Skeletal muscle satellite cell (primary cell): ENCODE measurements around the gene ALKBH3.

Experiments
- H3K27me3 ChIP-seq: 2 replicates; pipeline ENCODE4 v1.7.0; 2013; ENCODE audit warnings: low read length; ENCODE audit not compliant: control insufficient read depth, insufficient read depth
- H3K36me3 ChIP-seq: 2 replicates; pipeline ENCODE4 v1.7.0; 2013; ENCODE audit warnings: mild to moderate bottlenecking, control low read depth, low read length; ENCODE audit not compliant: insufficient read depth
- H3K4me1 ChIP-seq: 2 replicates; pipeline ENCODE4 v1.7.0; 2013; ENCODE audit warnings: low read length; ENCODE audit not compliant: control insufficient read depth, insufficient read depth
- H3K4me2 ChIP-seq: 2 replicates; pipeline ENCODE4 v1.7.0; 2013; ENCODE audit warnings: mild to moderate bottlenecking, low read length
- H3K4me3 ChIP-seq: 2 replicates; pipeline ENCODE4 v1.7.0; 2013; ENCODE audit warnings: low read length
- H3K9ac ChIP-seq: 2 replicates; pipeline ENCODE4 v1.7.0; 2013; ENCODE audit warnings: mild to moderate bottlenecking, low read depth, low read length, moderate library complexity
- H3K9me3 ChIP-seq: replicated peaks from 2 replicates; pipeline ENCODE4 v1.7.0; 2013; ENCODE audit warnings: mild to moderate bottlenecking, control low read depth, low read length

Gene ALKBH3

GRCh38 chr11:43947003-43947500 is 66.4 kb downstream of the ALKBH3 start:
- Histone ChIP-seq H3K27me3 (peaks cover 80% of the 10 kb centered on the region), H3K4me1 (peaks cover 18% of the 10 kb centered on the region)

GRCh38 chr11:43947815-43948214 is 67.2 kb downstream of the ALKBH3 start:
- Histone ChIP-seq H3K4me1 (peaks cover 16% of the 10 kb centered on the region), H3K27me3 (peaks cover 78% of the 10 kb centered on the region)

More at GRCh38 chr11:43947003-43947500, 66.4 kb downstream of the ALKBH3 start:
- Histone ChIP-seq H3K4me2 (no peak overlapping the region), H3K9me3 (no peaks in the 10 kb centered on the region), H3K36me3 (no peaks in the 10 kb centered on the region), H3K9ac (no peak overlapping the region), H3K4me3 (no peak overlapping the region)

GRCh38 chr11:43948341-43949225 is 68.0 kb downstream of the ALKBH3 start:
- peaks cover 72% of the 10 kb centered on the region for H3K27me3 ChIP-seq
- no peak overlapping the region for H3K9ac ChIP-seq
- H3K4me1 ChIP-seq = peaks cover 9% of the 10 kb centered on the region
- H3K4me3 ChIP-seq = no peak overlapping the region
- H3K4me2 ChIP-seq = no peak overlapping the region
- H3K36me3 ChIP-seq = no peaks in the 10 kb centered on the region
- no peaks in the 10 kb centered on the region for H3K9me3 ChIP-seq

More at GRCh38 chr11:43947815-43948214, 67.2 kb downstream of the ALKBH3 start:
- H3K9me3 ChIP-seq = no peaks in the 10 kb centered on the region
- no peak overlapping the region for H3K9ac ChIP-seq
- H3K4me3 ChIP-seq = no peak overlapping the region
- H3K4me2 ChIP-seq = no peak overlapping the region
- H3K36me3 ChIP-seq = no peaks in the 10 kb centered on the region

GRCh38 chr11:43950311-43950855 is 69.8 kb downstream of the ALKBH3 start:
- Histone ChIP-seq H3K9me3 (no peaks in the 10 kb centered on the region), H3K27me3 (peaks cover 65% of the 10 kb centered on the region), H3K9ac (no peak overlapping the region), H3K4me3 (no peak overlapping the region), H3K36me3 (no peaks in the 10 kb centered on the region), H3K4me2 (no peak overlapping the region), H3K4me1 (peaks cover 1% of the 10 kb centered on the region)

GRCh38 chr11:43951231-43951630 is 70.6 kb downstream of the ALKBH3 start:
- H3K9ac ChIP-seq = no peak overlapping the region
- no peak overlapping the region for H3K4me3 ChIP-seq

GRCh38 chr11:43952020-43952400 is 71.4 kb downstream of the ALKBH3 start:
- no peak overlapping the region for H3K9ac ChIP-seq
- peaks cover 57% of the 10 kb centered on the region for H3K27me3 ChIP-seq
- H3K9me3 ChIP-seq = no peaks in the 10 kb centered on the region
- H3K36me3 ChIP-seq = no peaks in the 10 kb centered on the region
- no peak overlapping the region for H3K4me3 ChIP-seq
- H3K4me2 ChIP-seq = no peak overlapping the region
- peaks cover 9% of the 10 kb centered on the region for H3K4me1 ChIP-seq

More at GRCh38 chr11:43951231-43951630, 70.6 kb downstream of the ALKBH3 start:
- Histone ChIP-seq H3K4me1 (peaks cover 9% of the 10 kb centered on the region), H3K27me3 (peaks cover 59% of the 10 kb centered on the region), H3K4me2 (no peak overlapping the region), H3K9me3 (no peaks in the 10 kb centered on the region), H3K36me3 (no peaks in the 10 kb centered on the region)

- no peak overlapping the region for H3K9ac ChIP-seq
- H3K36me3 ChIP-seq = no peaks in the 10 kb centered on the region
- H3K27me3 ChIP-seq = peaks cover 55% of the 10 kb centered on the region
- peaks cover 9% of the 10 kb centered on the region for H3K4me1 ChIP-seq
- no peaks in the 10 kb centered on the region for H3K9me3 ChIP-seq
- H3K4me2 ChIP-seq = no peak overlapping the region
- no peak overlapping the region for H3K4me3 ChIP-seq
Observed at GRCh38 chr11:43952401-43953342, 72.0 kb downstream of the ALKBH3 start.

- H3K27me3 ChIP-seq = peaks cover 49% of the 10 kb centered on the region
- no peaks in the 10 kb centered on the region for H3K36me3 ChIP-seq
Observed at GRCh38 chr11:43953521-43953920, 72.9 kb downstream of the ALKBH3 start.

GRCh38 chr11:43954241-43954640 is 73.6 kb downstream of the ALKBH3 start:
- Histone ChIP-seq H3K9me3 (no peaks in the 10 kb centered on the region), H3K4me2 (no peak overlapping the region), H3K4me3 (no peak overlapping the region), H3K9ac (no peak overlapping the region), H3K4me1 (peaks cover 9% of the 10 kb centered on the region), H3K27me3 (peaks cover 46% of the 10 kb centered on the region), H3K36me3 (no peaks in the 10 kb centered on the region)

More at GRCh38 chr11:43953521-43953920, 72.9 kb downstream of the ALKBH3 start:
- H3K9ac ChIP-seq = no peak overlapping the region
- H3K4me1 ChIP-seq = peaks cover 9% of the 10 kb centered on the region
- H3K4me3 ChIP-seq = no peak overlapping the region
- no peak overlapping the region for H3K4me2 ChIP-seq
- no peaks in the 10 kb centered on the region for H3K9me3 ChIP-seq

GRCh38 chr11:43955381-43956118 is 74.9 kb downstream of the ALKBH3 start:
- Histone ChIP-seq H3K9me3 (no peaks in the 10 kb centered on the region), H3K27me3 (peaks cover 46% of the 10 kb centered on the region), H3K9ac (no peak overlapping the region), H3K4me1 (peaks cover 9% of the 10 kb centered on the region), H3K4me2 (peak overlapping the region; percentile 29), H3K36me3 (no peaks in the 10 kb centered on the region), H3K4me3 (no peak overlapping the region)
